Measurements from ENCODE around the gene GLI2. TPM values are rescaled to one million over a fixed set of nuclear protein-coding genes. Genes with fewer than 3 reads are reported as not detected.

The GLI2 gene
- total RNA-seq, 1 experiment from 2014 or later: 1.4 TPM

GRCh38 chr2:120715353-120715752 is 20.3 kb upstream of the GLI2 start:
- intact Hi-C loops (cut with micrococcal nuclease; ENCODE audit: unreplicated experiment): no loop called here
- CTCF ChIA-PET: no interaction called here
- TF ChIP-seq CTCF (IDR thresholded peaks at IDR 0.05; ENCODE audit: unreplicated experiment): no peak
- DNase-seq: no peak
- Mint-ChIP-seq H3K9me3 (ENCODE audit: low read depth, unreplicated experiment) (no peaks in the 10 kb centered on the region), H3K27ac (ENCODE audit: unreplicated experiment) (no peak overlapping the region), H3K4me3 (ENCODE audit: low read depth, unreplicated experiment) (no peak overlapping the region), H3K4me1 (ENCODE audit: low read depth, unreplicated experiment) (no peaks in the 10 kb centered on the region), H3K27me3 (ENCODE audit: unreplicated experiment) (peaks cover 59% of the 10 kb centered on the region), H3K36me3 (ENCODE audit: insufficient read depth, unreplicated experiment) (no peaks in the 10 kb centered on the region)
- BruUV-seq (replicated peaks): no TSS peak

DNA sequence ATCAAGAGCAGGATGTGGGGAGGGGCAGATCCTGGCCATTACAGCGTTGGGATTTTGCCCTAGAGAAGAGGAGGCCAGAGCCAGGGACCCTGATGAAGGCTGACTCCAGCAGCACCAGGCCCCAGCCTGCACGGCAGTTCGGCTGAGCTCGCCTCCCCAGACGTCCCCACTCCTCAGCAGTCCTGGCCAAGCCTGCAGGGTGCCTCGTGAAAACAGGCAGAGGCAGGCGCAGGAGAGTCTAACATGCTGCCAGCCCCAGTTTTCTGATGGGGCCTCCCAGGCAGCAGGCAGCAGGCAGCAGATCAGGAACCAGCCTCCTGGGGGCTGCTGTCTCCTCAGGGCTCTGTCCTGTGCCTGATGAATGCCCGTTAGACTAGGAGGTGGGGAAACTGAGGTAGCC is 19.7 kb upstream of the GLI2 start:
- Mint-ChIP-seq H3K9me3 (ENCODE audit: low read depth, unreplicated experiment) (no peaks in the 10 kb centered on the region), H3K4me1 (ENCODE audit: low read depth, unreplicated experiment) (no peaks in the 10 kb centered on the region), H3K27ac (ENCODE audit: unreplicated experiment) (no peak overlapping the region), H3K36me3 (ENCODE audit: insufficient read depth, unreplicated experiment) (no peaks in the 10 kb centered on the region), H3K4me3 (ENCODE audit: low read depth, unreplicated experiment) (no peak overlapping the region), H3K27me3 (ENCODE audit: unreplicated experiment) (peaks cover 53% of the 10 kb centered on the region)
- DNase-seq: no peak
- no TSS peak for BruUV-seq (replicated peaks)
- intact Hi-C loops (cut with micrococcal nuclease; ENCODE audit: unreplicated experiment): no loop called here
- no peak for TF ChIP-seq CTCF (IDR thresholded peaks at IDR 0.05; ENCODE audit: unreplicated experiment)
- CTCF ChIA-PET: no interaction called here

DNA sequence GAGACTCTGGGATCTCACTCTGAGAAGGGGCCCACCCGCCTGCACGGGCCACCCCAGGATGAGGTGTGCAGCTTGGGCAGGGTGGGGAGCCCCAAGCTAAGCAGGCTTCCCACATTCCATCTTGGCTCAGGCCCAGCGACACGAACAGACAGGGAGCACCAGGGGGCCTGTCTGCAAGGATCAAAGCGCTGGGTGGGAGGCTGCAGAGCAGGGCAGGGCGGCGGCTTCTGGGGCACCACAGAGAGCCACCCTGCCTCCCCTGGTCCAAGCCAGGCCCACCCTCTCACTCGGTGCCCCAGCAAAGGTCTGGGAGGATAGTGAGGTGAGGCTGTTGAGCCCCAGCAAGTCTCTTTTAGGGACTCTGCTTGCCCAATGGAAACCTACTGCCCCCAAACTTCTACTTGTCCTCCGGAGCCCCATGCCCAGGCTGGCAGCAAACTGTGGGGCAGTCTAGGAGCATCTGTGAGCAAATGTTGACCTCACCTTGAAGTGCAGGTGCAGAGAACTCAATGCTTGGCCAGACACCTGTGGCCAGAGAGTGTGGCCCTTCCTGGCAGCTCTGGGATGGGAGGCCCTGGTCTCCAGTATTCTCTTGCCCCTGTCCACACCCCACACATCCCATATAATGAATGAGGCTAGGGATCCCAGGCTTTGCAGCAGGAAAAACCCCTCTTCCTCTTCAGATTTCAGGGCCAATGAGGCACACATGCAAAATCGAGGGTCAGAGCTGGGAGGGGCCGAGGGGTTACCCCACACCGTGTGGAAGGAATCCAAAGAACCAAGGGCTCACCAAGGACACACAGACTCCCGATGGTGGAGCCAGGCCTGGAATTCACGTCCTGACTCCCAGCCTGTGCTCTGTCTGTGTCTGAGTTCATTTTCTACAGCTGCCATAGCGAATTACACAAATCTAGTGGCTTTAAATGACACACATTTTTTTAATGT is 18.8 kb upstream of the GLI2 start:
- CTCF ChIA-PET: no interaction called here
- BruUV-seq (replicated peaks): no TSS peak
- no peaks in the 10 kb centered on the region for H3K9me3 Mint-ChIP-seq (ENCODE audit: low read depth, unreplicated experiment)
- no peak overlapping the region for H3K27ac Mint-ChIP-seq (ENCODE audit: unreplicated experiment)
- no peaks in the 10 kb centered on the region for H3K36me3 Mint-ChIP-seq (ENCODE audit: insufficient read depth, unreplicated experiment)
- H3K4me3 Mint-ChIP-seq (ENCODE audit: low read depth, unreplicated experiment): no peak overlapping the region
- no peak for DNase-seq
- H3K4me1 Mint-ChIP-seq (ENCODE audit: low read depth, unreplicated experiment): no peaks in the 10 kb centered on the region
- H3K27me3 Mint-ChIP-seq (ENCODE audit: unreplicated experiment): peaks cover 46% of the 10 kb centered on the region
- no peak for TF ChIP-seq CTCF (IDR thresholded peaks at IDR 0.05; ENCODE audit: unreplicated experiment)
- intact Hi-C loops (cut with micrococcal nuclease; ENCODE audit: unreplicated experiment): no loop called here

DNA sequence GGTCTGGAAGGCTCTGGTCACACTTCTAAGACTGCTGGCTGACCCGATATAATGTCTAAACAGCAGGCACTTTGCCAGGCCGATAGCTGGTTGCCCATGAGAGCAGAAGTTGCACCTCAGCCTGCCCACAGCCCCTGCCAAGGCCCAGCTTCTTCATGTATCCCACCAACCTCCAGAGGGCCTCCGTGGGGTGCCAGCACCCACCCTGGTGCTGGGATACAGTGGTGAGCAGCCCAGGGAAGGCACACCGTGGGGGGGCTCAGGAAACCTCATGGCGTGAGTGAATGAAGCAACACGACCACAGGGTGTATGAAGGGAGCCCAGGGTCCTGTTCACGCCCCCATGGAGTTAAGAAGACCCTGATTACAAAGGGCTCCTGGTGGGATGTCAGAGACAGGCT is 16.2 kb upstream of the GLI2 start:
- CTCF ChIA-PET: no interaction called here
- H3K9me3 Mint-ChIP-seq (ENCODE audit: low read depth, unreplicated experiment): peaks cover 1% of the 10 kb centered on the region
- intact Hi-C loops (cut with micrococcal nuclease; ENCODE audit: unreplicated experiment): no loop called here

More for the DNA sequence above, 16.2 kb upstream of the GLI2 start:
- Mint-ChIP-seq H3K27ac (ENCODE audit: unreplicated experiment) (no peak overlapping the region), H3K4me1 (ENCODE audit: low read depth, unreplicated experiment) (peaks cover 12% of the 10 kb centered on the region), H3K36me3 (ENCODE audit: insufficient read depth, unreplicated experiment) (no peaks in the 10 kb centered on the region), H3K4me3 (ENCODE audit: low read depth, unreplicated experiment) (no peak overlapping the region), H3K27me3 (ENCODE audit: unreplicated experiment) (peaks cover 37% of the 10 kb centered on the region)
- no peak for TF ChIP-seq CTCF (IDR thresholded peaks at IDR 0.05; ENCODE audit: unreplicated experiment)
- BruUV-seq (replicated peaks): no TSS peak
- DNase-seq: no peak

All from Calu3 (cell line).